HEK293T (cell line): Measurements from ENCODE around the gene ADGRL3.

Source experiments
- SUZ12 ChIP-seq: fragments of 450-650 bp; IDR thresholded peaks from 2 replicates; pipeline ENCODE4 v1.6.1; 2016; ENCODE audit warnings: mild to moderate bottlenecking
- TARDBP ChIP-seq: fragments of 450-650 bp; IDR thresholded peaks from 2 replicates; pipeline ENCODE4 v1.6.1; 2016
- TF ChIP-seq, protein P1 (sequence below): fragments of 450-650 bp; IDR thresholded peaks from 2 replicates; pipeline ENCODE4 v1.6.1; 2016

GRCh38 chr4:61231421-61231820 is 31.3 kb downstream of the ADGRL3 start:
- TF ChIP-seq SUZ12 (no peak), TARDBP (no peak)
- TF ChIP-seq, protein P1, sequence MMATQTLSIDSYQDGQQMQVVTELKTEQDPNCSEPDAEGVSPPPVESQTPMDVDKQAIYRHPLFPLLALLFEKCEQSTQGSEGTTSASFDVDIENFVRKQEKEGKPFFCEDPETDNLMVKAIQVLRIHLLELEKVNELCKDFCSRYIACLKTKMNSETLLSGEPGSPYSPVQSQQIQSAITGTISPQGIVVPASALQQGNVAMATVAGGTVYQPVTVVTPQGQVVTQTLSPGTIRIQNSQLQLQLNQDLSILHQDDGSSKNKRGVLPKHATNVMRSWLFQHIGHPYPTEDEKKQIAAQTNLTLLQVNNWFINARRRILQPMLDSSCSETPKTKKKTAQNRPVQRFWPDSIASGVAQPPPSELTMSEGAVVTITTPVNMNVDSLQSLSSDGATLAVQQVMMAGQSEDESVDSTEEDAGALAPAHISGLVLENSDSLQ = no peak
